IPS DF 6.9 (cell line): ENCODE results near the gene UBE3B.

Experiments
- DNase-seq: peaks from one replicate; pipeline ENCODE4 v3.0.0-alpha.2; 2013; ENCODE audit warnings: low read depth, low spot score
- H3K27ac ChIP-seq: one replicate; pipeline ENCODE4 v1.5.1; 2013; ENCODE audit warnings: low read length, control low read depth
- H3K27me3 ChIP-seq: 2 replicates; pipeline ENCODE4 v1.6.1; 2013; ENCODE audit warnings: mild to moderate bottlenecking, low read length; ENCODE audit not compliant: control insufficient read depth, insufficient read depth
- H3K36me3 ChIP-seq: 2 replicates; pipeline ENCODE4 v1.6.1; 2013; ENCODE audit warnings: low read length; ENCODE audit not compliant: control insufficient read depth, insufficient read depth
- H3K4me1 ChIP-seq: 2 replicates; pipeline ENCODE4 v1.6.1; 2013; ENCODE audit warnings: low read length; ENCODE audit not compliant: control insufficient read depth, insufficient read depth
- H3K4me3 ChIP-seq: 2 replicates; pipeline ENCODE4 v1.5.1; 2013; ENCODE audit warnings: mild to moderate bottlenecking, low read length
- H3K9me3 ChIP-seq: 2 replicates; pipeline ENCODE4 v1.6.1; 2013; ENCODE audit warnings: low read length, inconsistent platforms; ENCODE audit not compliant: control insufficient read depth, insufficient read depth
- WGBS: extraction: QIAGEN DNeasy Blood & Tissue Kit; methylation state at CpG from one replicate; pipeline ENCODE4 v1.1.7; 2013; ENCODE audit warnings: mixed read lengths, missing lambda C conversion rate; ENCODE audit not compliant: insufficient read length, insufficient coverage; 5-methylcytosine and 5-hydroxymethylcytosine counted together

The UBE3B gene

GRCh38 chr12:109558374-109559199 is 81.2 kb downstream of the UBE3B start:
- WGBS = no CpG with 5 or more reads among the region's 25 CpGs
- H3K27me3 ChIP-seq = no peaks in the 10 kb centered on the region
- no peak overlapping the region for H3K27ac ChIP-seq
- H3K4me1 ChIP-seq = no peaks in the 10 kb centered on the region
- H3K36me3 ChIP-seq = peaks cover 8% of the 10 kb centered on the region; the same call in 1 of the 2 replicates
- H3K9me3 ChIP-seq = no peaks in the 10 kb centered on the region
- no peak for DNase-seq
- no peak overlapping the region for H3K4me3 ChIP-seq

- Histone ChIP-seq H3K27ac (no peak overlapping the region), H3K9me3 (no peaks in the 10 kb centered on the region), H3K27me3 (no peaks in the 10 kb centered on the region), H3K4me3 (no peak overlapping the region), H3K36me3 (peaks cover 8% of the 10 kb centered on the region; the same call in 1 of the 2 replicates), H3K4me1 (no peaks in the 10 kb centered on the region)
- WGBS = no CpG with 5 or more reads among the region's 6 CpGs
- no peak for DNase-seq
Measured at GRCh38 chr12:109559200-109559505, 81.7 kb downstream of the UBE3B start.

GRCh38 chr12:109559601-109560000 is 82.2 kb downstream of the UBE3B start:
- Histone ChIP-seq H3K36me3 (peaks cover 8% of the 10 kb centered on the region; the same call in 1 of the 2 replicates), H3K4me1 (no peaks in the 10 kb centered on the region)
- WGBS = no CpG with 5 or more reads among the region's 10 CpGs

GRCh38 chr12:109560867-109561710 is 83.7 kb downstream of the UBE3B start:
- H3K4me1 ChIP-seq = no peaks in the 10 kb centered on the region
- H3K27me3 ChIP-seq = no peaks in the 10 kb centered on the region
- DNase-seq = no peak
- WGBS = no CpG with 5 or more reads among the region's 30 CpGs
- H3K4me3 ChIP-seq = no peak overlapping the region
- H3K27ac ChIP-seq = no peak overlapping the region
- H3K9me3 ChIP-seq = no peaks in the 10 kb centered on the region
- peaks cover 8% of the 10 kb centered on the region; the same call in 1 of the 2 replicates for H3K36me3 ChIP-seq

More at GRCh38 chr12:109559601-109560000, 82.2 kb downstream of the UBE3B start:
- Histone ChIP-seq H3K27me3 (no peaks in the 10 kb centered on the region), H3K4me3 (no peak overlapping the region), H3K27ac (no peak overlapping the region), H3K9me3 (no peaks in the 10 kb centered on the region)
- DNase-seq = no peak

- WGBS = no CpG with 5 or more reads among the region's 10 CpGs
- Histone ChIP-seq H3K4me1 (no peaks in the 10 kb centered on the region), H3K27me3 (no peaks in the 10 kb centered on the region), H3K36me3 (peaks cover 12% of the 10 kb centered on the region; the same call in 1 of the 2 replicates), H3K27ac (no peak overlapping the region), H3K9me3 (no peaks in the 10 kb centered on the region), H3K4me3 (no peak overlapping the region)
- DNase-seq = no peak
Measured at GRCh38 chr12:109561711-109562030, 84.2 kb downstream of the UBE3B start.

- Histone ChIP-seq H3K27me3 (no peaks in the 10 kb centered on the region), H3K9me3 (no peaks in the 10 kb centered on the region), H3K36me3 (peaks cover 12% of the 10 kb centered on the region; the same call in 1 of the 2 replicates), H3K27ac (no peak overlapping the region), H3K4me3 (no peak overlapping the region), H3K4me1 (no peaks in the 10 kb centered on the region)
- DNase-seq = no peak
- WGBS = no CpG with 5 or more reads among the region's 4 CpGs
Measured at GRCh38 chr12:109562871-109563270, 85.4 kb downstream of the UBE3B start.

- peaks cover 12% of the 10 kb centered on the region; the same call in 1 of the 2 replicates for H3K36me3 ChIP-seq
- WGBS = no CpG with 5 or more reads among the region's 30 CpGs
- H3K4me1 ChIP-seq = no peaks in the 10 kb centered on the region
- DNase-seq = no peak
- H3K9me3 ChIP-seq = no peaks in the 10 kb centered on the region
- no peak overlapping the region for H3K4me3 ChIP-seq
- H3K27me3 ChIP-seq = no peaks in the 10 kb centered on the region
- no peak overlapping the region for H3K27ac ChIP-seq
Measured at GRCh38 chr12:109563291-109564284, 86.2 kb downstream of the UBE3B start.

- H3K4me1 ChIP-seq = no peaks in the 10 kb centered on the region
- H3K4me3 ChIP-seq = no peak overlapping the region
- no peak overlapping the region for H3K27ac ChIP-seq
- H3K9me3 ChIP-seq = no peaks in the 10 kb centered on the region
- H3K36me3 ChIP-seq = peaks cover 12% of the 10 kb centered on the region; the same call in 1 of the 2 replicates
- DNase-seq = no peak
- no CpG with 5 or more reads among the region's 8 CpGs for WGBS
- no peaks in the 10 kb centered on the region for H3K27me3 ChIP-seq
Measured at GRCh38 chr12:109566424-109566823, 89.0 kb downstream of the UBE3B start.

GRCh38 chr12:109567296-109567695 is 89.9 kb downstream of the UBE3B start:
- WGBS = no CpG with 5 or more reads among the region's 10 CpGs
- Histone ChIP-seq H3K36me3 (peaks cover 12% of the 10 kb centered on the region; the same call in 1 of the 2 replicates), H3K4me1 (no peaks in the 10 kb centered on the region), H3K4me3 (no peak overlapping the region), H3K27me3 (no peaks in the 10 kb centered on the region; the same call in 1 of the 2 replicates), H3K27ac (no peak overlapping the region), H3K9me3 (no peaks in the 10 kb centered on the region)
- DNase-seq = no peak

GRCh38 chr12:109567967-109568366 is 90.5 kb downstream of the UBE3B start:
- Histone ChIP-seq H3K9me3 (no peaks in the 10 kb centered on the region), H3K27me3 (no peaks in the 10 kb centered on the region; the same call in 1 of the 2 replicates), H3K27ac (no peak overlapping the region), H3K36me3 (peaks cover 7% of the 10 kb centered on the region; the same call in 1 of the 2 replicates), H3K4me3 (no peak overlapping the region), H3K4me1 (no peaks in the 10 kb centered on the region)
- DNase-seq = no peak
- no CpG with 5 or more reads among the region's 3 CpGs for whole genome bisulfite sequencing
